Neural progenitor cell (in vitro differentiated cells): Measurements from ENCODE around the gene TAF4B. TPM values are rescaled to one million over a fixed set of nuclear protein-coding genes. Genes with fewer than 3 reads are reported as not detected.
"Not testable (repeated sequence)": the region's sequence is repeated elsewhere in the genome, so short reads cannot be mapped to it uniquely, and the experiment has no call there.

Source experiments
- DNase-seq: peaks from one replicate; pipeline ENCODE4 v3.0.0-alpha.2; 2016; ENCODE audit warnings: low spot score
- H2AFZ ChIP-seq: fragments of 200-600 bp; sonication (generic); replicated peaks from 2 replicates; pipeline ENCODE4 v1.6.1; 2016; ENCODE audit warnings: antibody characterized with exemption
- H3F3A ChIP-seq: fragments of 200-600 bp; sonication (generic); 2 replicates; pipeline ENCODE4 v1.6.1; 2016; ENCODE audit warnings: antibody characterized with exemption, low read depth
- H3K27ac ChIP-seq: fragments of 200-600 bp; sonication (generic); 2 replicates; pipeline ENCODE4 v1.5.1; 2016; ENCODE audit warnings: mild to moderate bottlenecking
- H3K27me3 ChIP-seq: fragments of 200-600 bp; sonication (generic); 2 replicates; pipeline ENCODE4 v1.6.1; 2016; ENCODE audit warnings: mild to moderate bottlenecking, moderate library complexity
- H3K36me3 ChIP-seq: fragments of 200-600 bp; sonication (generic); 2 replicates; pipeline ENCODE4 v1.5.1; 2016
- H3K4me1 ChIP-seq: fragments of 200-600 bp; sonication (generic); 2 replicates; pipeline ENCODE4 v1.6.1; 2016; ENCODE audit warnings: mixed run types
- H3K4me2 ChIP-seq: fragments of 200-600 bp; sonication (generic); 2 replicates; pipeline ENCODE4 v1.6.1; 2016
- H3K4me3 ChIP-seq: fragments of 200-600 bp; sonication (generic); 2 replicates; pipeline ENCODE4 v1.5.1; 2016
- H3K79me2 ChIP-seq: fragments of 200-600 bp; sonication (generic); 2 replicates; pipeline ENCODE4 v1.6.1; 2016; ENCODE audit warnings: low read depth
- H3K9ac ChIP-seq: fragments of 200-600 bp; sonication (generic); 2 replicates; pipeline ENCODE4 v1.6.1; 2016
- H3K9me3 ChIP-seq: fragments of 200-600 bp; sonication (generic); 2 replicates; pipeline ENCODE4 v1.5.1; 2016; ENCODE audit warnings: low read depth
- H4K20me1 ChIP-seq: fragments of 200-600 bp; sonication (generic); 2 replicates; pipeline ENCODE4 v1.6.1; 2016; ENCODE audit warnings: low read depth
- H3K27ac Mint-ChIP-seq: 3 replicates; pipeline ENCODE4 v1.8.0; 2021; ENCODE audit warnings: mixed read lengths
- H3K27me3 Mint-ChIP-seq: 2 replicates; pipeline ENCODE4 v1.8.0; 2022; ENCODE audit warnings: low read depth, mild to moderate bottlenecking, inconsistent platforms, moderate library complexity, mixed read lengths; ENCODE audit not compliant: insufficient read depth
- H3K36me3 Mint-ChIP-seq: 3 replicates; pipeline ENCODE4 v1.8.0; 2021; ENCODE audit warnings: mixed read lengths
- H3K4me1 Mint-ChIP-seq: 3 replicates; pipeline ENCODE4 v1.8.0; 2021; ENCODE audit warnings: mixed read lengths
- H3K4me3 Mint-ChIP-seq: 3 replicates; pipeline ENCODE4 v1.8.0; 2021; ENCODE audit warnings: mild to moderate bottlenecking, moderate library complexity, mixed read lengths
- H3K9me3 Mint-ChIP-seq: 3 replicates; pipeline ENCODE4 v1.8.0; 2020; ENCODE audit warnings: mixed read lengths
- EZH2 ChIP-seq: fragments of 200-600 bp; sonication (generic); IDR thresholded peaks from 2 replicates; pipeline ENCODE4 v1.6.1; 2017; ENCODE audit warnings: antibody characterized with exemption, mild to moderate bottlenecking, moderate library complexity
- EZH2phosphoT487 ChIP-seq: fragments of 200-600 bp; sonication (generic); IDR thresholded peaks from 2 replicates; pipeline ENCODE4 v1.6.1; 2017; ENCODE audit warnings: antibody characterized with exemption
- total RNA-seq: library from RNA; depleted of rRNA; stranded (reverse); fragments of >200 nt; gene quantifications from 2 replicates; pipeline ENCODE4 v1.2.3, GENCODE V29; 2015; ENCODE audit warnings: low replicate concordance
- TF ChIP-seq, protein P1 (sequence below): fragments of 200-600 bp; sonication (generic); IDR thresholded peaks from 2 replicates; pipeline ENCODE4 v1.5.1; 2017; ENCODE audit warnings: antibody characterized with exemption, mild to moderate bottlenecking

Gene TAF4B
- total RNA-seq, 1 donor from 2014 or later = 6.9 TPM

- no peak for DNase-seq
- Histone ChIP-seq H3K9ac (no peak overlapping the region), H3K27ac (no peak overlapping the region), H3K27me3 (no peaks in the 10 kb centered on the region), H3F3A (no peaks in the 10 kb centered on the region), H3K4me3 (no peak overlapping the region), H3K4me2 (no peak overlapping the region), H3K79me2 (peaks cover 20% of the 10 kb centered on the region), H2AFZ (no peak overlapping the region), H3K4me1 (no peaks in the 10 kb centered on the region), H3K9me3 (no peaks in the 10 kb centered on the region), H3K36me3 (no peaks in the 10 kb centered on the region), H4K20me1 (no peaks in the 10 kb centered on the region)
- H3K4me3 Mint-ChIP-seq = no peak overlapping the region
- H3K4me1 Mint-ChIP-seq = no peaks in the 10 kb centered on the region
- peaks cover 2% of the 10 kb centered on the region for H3K27me3 Mint-ChIP-seq
- H3K27ac Mint-ChIP-seq = no peak overlapping the region
- H3K9me3 Mint-ChIP-seq = no peaks in the 10 kb centered on the region
- H3K36me3 Mint-ChIP-seq = no peaks in the 10 kb centered on the region
- TF ChIP-seq EZH2phosphoT487 (no peak), EZH2 (no peak)
Observed at GRCh38 chr18:26252411-26252810, 26.2 kb downstream of the TAF4B start.

DNA sequence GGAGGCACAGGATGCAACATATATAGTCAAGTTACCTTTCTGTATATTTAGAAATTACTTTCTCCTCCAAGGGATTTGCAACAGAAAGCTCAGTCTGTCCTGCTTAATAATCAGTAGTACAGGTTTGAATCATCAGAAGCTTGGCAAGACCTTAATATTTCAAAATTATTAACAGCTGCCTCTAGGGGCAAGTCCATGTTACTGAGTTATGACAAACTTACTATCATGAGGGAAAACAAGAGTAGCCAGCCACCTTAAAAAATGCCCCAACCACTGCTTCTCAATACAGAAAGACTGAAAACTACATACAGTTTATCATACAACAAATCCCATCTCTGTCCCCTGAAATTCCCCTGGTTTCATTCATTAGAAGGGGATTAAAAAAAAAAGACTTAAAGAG, 28.6 kb downstream of the TAF4B start:
- peaks cover 31% of the 10 kb centered on the region for H3K79me2 ChIP-seq
- not testable (repeated sequence) for H2AFZ ChIP-seq, H3F3A ChIP-seq, H3K27me3 ChIP-seq, H3K36me3 Mint-ChIP-seq, H3K9me3 Mint-ChIP-seq, H3K27ac Mint-ChIP-seq, H3K4me3 ChIP-seq, H3K4me3 Mint-ChIP-seq, H3K27me3 Mint-ChIP-seq, DNase-seq, H3K9ac ChIP-seq, H4K20me1 ChIP-seq, H3K27ac ChIP-seq, H3K9me3 ChIP-seq, H3K4me2 ChIP-seq, H3K4me1 Mint-ChIP-seq, H3K4me1 ChIP-seq, H3K36me3 ChIP-seq

DNA sequence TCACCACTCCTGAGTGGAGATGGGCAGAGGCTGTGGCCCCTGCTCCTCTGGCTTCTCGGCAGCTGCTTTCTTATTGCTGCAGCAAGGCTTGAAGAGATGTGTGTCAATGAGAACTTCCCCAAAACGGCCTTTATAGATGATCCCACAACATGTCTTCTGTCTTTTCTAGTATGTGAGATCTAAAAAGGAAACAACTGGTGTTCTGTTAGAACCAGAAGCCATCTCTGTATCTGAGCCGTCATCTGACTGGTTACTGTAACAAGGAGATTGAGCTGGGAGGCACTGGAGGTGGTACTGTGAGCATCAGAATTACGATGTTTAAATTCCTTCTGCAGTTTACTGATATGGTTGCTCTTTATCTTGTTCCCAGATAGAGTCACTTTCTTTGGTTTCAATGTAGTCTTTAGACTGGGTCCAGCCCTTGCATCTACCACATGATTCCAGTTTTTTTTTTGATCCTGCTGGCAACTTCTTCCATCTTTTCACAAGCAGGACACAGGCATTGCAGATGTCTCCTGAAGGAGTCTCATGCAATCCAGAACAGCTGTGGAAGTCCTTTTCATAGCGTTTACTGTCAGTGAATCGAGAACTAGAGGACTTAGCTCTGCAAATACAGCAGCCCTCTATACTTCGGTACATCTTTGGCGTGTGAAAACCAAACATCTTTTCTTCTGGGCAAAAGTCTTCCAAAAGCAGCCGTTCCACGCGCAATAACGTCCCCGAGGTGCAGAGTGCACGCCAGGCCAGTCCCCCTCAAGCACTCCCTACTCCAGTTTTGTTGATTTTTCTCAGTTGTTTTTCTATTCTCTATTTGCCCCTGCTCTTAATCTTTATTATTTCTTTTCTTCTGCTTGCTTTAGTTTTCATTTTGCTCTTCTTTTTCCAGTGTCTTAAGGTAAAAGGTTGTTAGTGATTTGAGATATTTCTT, 29.7 kb downstream of the TAF4B start:
- H3F3A ChIP-seq = no peaks in the 10 kb centered on the region
- no peak for TF ChIP-seq EZH2phosphoT487
- TF ChIP-seq EZH2 = no peak
- TF ChIP-seq, protein P1, sequence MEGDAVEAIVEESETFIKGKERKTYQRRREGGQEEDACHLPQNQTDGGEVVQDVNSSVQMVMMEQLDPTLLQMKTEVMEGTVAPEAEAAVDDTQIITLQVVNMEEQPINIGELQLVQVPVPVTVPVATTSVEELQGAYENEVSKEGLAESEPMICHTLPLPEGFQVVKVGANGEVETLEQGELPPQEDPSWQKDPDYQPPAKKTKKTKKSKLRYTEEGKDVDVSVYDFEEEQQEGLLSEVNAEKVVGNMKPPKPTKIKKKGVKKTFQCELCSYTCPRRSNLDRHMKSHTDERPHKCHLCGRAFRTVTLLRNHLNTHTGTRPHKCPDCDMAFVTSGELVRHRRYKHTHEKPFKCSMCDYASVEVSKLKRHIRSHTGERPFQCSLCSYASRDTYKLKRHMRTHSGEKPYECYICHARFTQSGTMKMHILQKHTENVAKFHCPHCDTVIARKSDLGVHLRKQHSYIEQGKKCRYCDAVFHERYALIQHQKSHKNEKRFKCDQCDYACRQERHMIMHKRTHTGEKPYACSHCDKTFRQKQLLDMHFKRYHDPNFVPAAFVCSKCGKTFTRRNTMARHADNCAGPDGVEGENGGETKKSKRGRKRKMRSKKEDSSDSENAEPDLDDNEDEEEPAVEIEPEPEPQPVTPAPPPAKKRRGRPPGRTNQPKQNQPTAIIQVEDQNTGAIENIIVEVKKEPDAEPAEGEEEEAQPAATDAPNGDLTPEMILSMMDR = no peak
- no peaks in the 10 kb centered on the region for H4K20me1 ChIP-seq
- H3K27me3 Mint-ChIP-seq = peaks cover 2% of the 10 kb centered on the region
- H3K36me3 ChIP-seq = no peaks in the 10 kb centered on the region
- H3K4me1 Mint-ChIP-seq = no peaks in the 10 kb centered on the region
- H3K79me2 ChIP-seq = peaks cover 31% of the 10 kb centered on the region
- H3K4me2 ChIP-seq = no peak overlapping the region
- H3K4me1 ChIP-seq = no peaks in the 10 kb centered on the region
- no peak overlapping the region for H3K4me3 ChIP-seq
- H3K9me3 Mint-ChIP-seq = no peaks in the 10 kb centered on the region
- no peak overlapping the region for H3K27ac ChIP-seq
- no peak overlapping the region for H3K9ac ChIP-seq
- DNase-seq = no peak
- no peak overlapping the region for H2AFZ ChIP-seq
- no peak overlapping the region for H3K27ac Mint-ChIP-seq
- H3K4me3 Mint-ChIP-seq = no peak overlapping the region
- H3K36me3 Mint-ChIP-seq = no peaks in the 10 kb centered on the region
- no peaks in the 10 kb centered on the region for H3K27me3 ChIP-seq
- H3K9me3 ChIP-seq = no peaks in the 10 kb centered on the region

DNA sequence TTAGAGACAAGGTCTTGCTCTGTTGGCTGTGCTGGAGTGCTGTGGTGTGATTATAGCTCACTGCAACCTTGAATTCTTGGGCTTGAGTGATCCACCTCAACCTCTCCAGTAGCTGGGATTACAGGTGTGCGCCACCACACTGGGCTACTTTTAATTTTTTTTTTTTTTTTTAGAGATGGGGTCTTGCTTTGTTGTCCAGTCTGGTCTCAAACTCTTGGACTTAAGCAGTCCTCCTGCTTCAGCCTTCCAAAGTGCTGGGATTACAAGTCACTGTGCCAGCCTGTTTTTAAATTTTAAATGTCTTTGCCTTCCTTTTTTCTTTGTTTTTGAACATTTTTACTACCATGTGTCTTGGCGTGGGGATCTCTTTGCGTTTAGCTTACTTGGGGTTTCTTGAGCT, 32.5 kb downstream of the TAF4B start:
- TF ChIP-seq EZH2phosphoT487 = no peak
- TF ChIP-seq, protein P1 = no peak
- TF ChIP-seq EZH2 = no peak
- no peaks in the 10 kb centered on the region for H3K9me3 ChIP-seq
- H3K27ac Mint-ChIP-seq = no peak overlapping the region

DNA sequence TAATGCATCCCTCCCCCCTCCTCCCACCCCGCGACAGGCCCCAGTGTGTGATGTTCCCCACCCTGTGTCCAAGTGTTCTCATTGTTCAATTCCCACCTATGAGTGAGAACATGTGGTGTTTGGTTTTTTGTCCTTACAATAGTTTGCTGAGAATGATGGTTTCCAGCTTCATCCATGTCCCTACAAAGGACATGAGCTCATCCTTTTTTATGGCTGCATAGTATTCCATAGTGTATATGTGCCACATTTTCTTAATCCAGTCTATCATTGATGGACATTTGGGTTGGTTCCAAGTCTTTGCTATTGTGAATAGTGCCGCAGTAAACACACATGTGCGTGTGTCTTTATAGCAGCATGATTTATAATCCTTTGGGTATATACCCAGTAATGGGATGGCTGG, 33.2 kb downstream of the TAF4B start:
- H3K27ac Mint-ChIP-seq, DNase-seq, H3K27me3 Mint-ChIP-seq, H3K4me1 ChIP-seq, H3K9me3 Mint-ChIP-seq, H3K9ac ChIP-seq, H3K36me3 Mint-ChIP-seq, H3K4me3 Mint-ChIP-seq, H3K27me3 ChIP-seq, H3K36me3 ChIP-seq, H2AFZ ChIP-seq, H4K20me1 ChIP-seq, H3K4me1 Mint-ChIP-seq, H3K27ac ChIP-seq, H3K9me3 ChIP-seq, H3K4me2 ChIP-seq, H3F3A ChIP-seq, H3K4me3 ChIP-seq: not testable (repeated sequence)
- H3K79me2 ChIP-seq = peaks cover 19% of the 10 kb centered on the region

More for the DNA sequence above, 32.5 kb downstream of the TAF4B start:
- H3K79me2 ChIP-seq = peaks cover 22% of the 10 kb centered on the region
- H3K4me1 ChIP-seq = no peaks in the 10 kb centered on the region
- no peaks in the 10 kb centered on the region for H3K27me3 ChIP-seq
- no peaks in the 10 kb centered on the region for H4K20me1 ChIP-seq
- no peaks in the 10 kb centered on the region for H3K9me3 Mint-ChIP-seq
- no peak overlapping the region for H3K4me3 ChIP-seq
- no peak for DNase-seq
- peaks cover 2% of the 10 kb centered on the region for H3K27me3 Mint-ChIP-seq
- H3K36me3 ChIP-seq = no peaks in the 10 kb centered on the region
- no peak overlapping the region for H3K4me2 ChIP-seq
- H3F3A ChIP-seq = no peaks in the 10 kb centered on the region
- H3K4me3 Mint-ChIP-seq = no peak overlapping the region
- no peak overlapping the region for H3K9ac ChIP-seq
- no peaks in the 10 kb centered on the region for H3K4me1 Mint-ChIP-seq
- no peak overlapping the region for H3K27ac ChIP-seq
- no peak overlapping the region for H2AFZ ChIP-seq
- H3K36me3 Mint-ChIP-seq = no peaks in the 10 kb centered on the region
